Amygdala (tissue), 56 donors: ENCODE results near the gene TBC1D3D.
"Not testable (repeated sequence)": the region's sequence is repeated elsewhere in the genome, so short reads cannot be mapped to it uniquely, and the experiment has no call there.

ENCODE experiments used
- DNase-seq, 56 donors: peaks; one replicate each; lab custom pipeline; 2025; lab: John Stamatoyannopoulos, UW

TBC1D3D gene

DNA sequence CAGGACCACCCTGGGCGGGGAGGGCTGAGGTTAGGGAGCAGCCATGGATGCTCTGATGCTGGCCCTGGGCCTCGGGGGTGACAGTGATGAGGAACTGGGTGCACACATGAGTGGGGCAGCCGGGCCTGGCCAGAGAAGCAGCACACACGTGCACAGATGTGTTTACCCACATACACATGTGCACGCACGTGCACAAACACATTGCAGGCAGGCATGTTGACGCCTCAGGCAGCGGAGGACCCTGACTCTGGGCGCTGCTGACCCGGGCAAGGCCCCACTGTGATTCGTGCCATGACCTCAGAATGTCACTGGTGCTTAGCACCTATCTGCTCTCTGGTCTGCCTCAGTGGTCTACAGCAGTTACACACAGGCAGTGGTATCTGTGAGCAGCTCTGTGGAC, at the start of gene TBC1D3D:
Gene TBC1D3D (plus strand): TSS at position 301 of the 400 bp plus-strand sequence. CDS start 1,585 bp downstream, outside the sequence.
- DNase-seq: not testable (repeated sequence)

DNA sequence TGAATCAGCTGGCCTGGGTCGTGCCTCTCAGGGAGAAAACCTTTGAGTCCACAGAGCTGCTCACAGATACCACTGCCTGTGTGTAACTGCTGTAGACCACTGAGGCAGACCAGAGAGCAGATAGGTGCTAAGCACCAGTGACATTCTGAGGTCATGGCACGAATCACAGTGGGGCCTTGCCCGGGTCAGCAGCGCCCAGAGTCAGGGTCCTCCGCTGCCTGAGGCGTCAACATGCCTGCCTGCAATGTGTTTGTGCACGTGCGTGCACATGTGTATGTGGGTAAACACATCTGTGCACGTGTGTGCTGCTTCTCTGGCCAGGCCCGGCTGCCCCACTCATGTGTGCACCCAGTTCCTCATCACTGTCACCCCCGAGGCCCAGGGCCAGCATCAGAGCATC, 14.8 kb upstream of the TBC1D3D start, which contains the start of gene TBC1D3L:
Gene TBC1D3L (minus strand): TSS at position 101 of the 400 bp plus-strand sequence. CDS start 1,540 bp downstream, outside the sequence.
- DNase-seq: not testable (repeated sequence)
